H1 (cell line): ENCODE data around the gene KLF2. TPM values are rescaled to one million over a fixed set of nuclear protein-coding genes. Genes with fewer than 3 reads are reported as not detected.

Experiments used
- CTCF ChIA-PET: fragments of 300-600 bp; sonication (Branson Sonifier 250); formaldehyde crosslinking; loops from one replicate; lab custom pipeline; 2021; ENCODE audit not compliant: partially characterized antibody; lab: Charles Lee
- POLR2A ChIA-PET: fragments of 300-600 bp; sonication (Branson Sonifier 250); formaldehyde crosslinking; loops from one replicate; lab custom pipeline; 2021; ENCODE audit warnings: inconsistent platforms; ENCODE audit not compliant: partially characterized antibody; lab: Charles Lee
- DNase-seq, 2 experiments: peaks; one replicate each; pipeline versions ENCODE4 v3.0.0 to v3.0.0-alpha.2; 2010 to 2022; ENCODE audit warnings: low spot score in 2 of 2, low read depth in 1 of 2, mixed read lengths in 1 of 2
- FAIRE-seq: peaks from 2 replicates; lab custom pipeline; 2011; peaks lifted over from hg19 to GRCh38; lab: Jason Lieb, UNC
- H2AFZ ChIP-seq: 2 replicates; pipeline ENCODE4 v1.8.1; 2012; ENCODE audit warnings: low read length, inconsistent platforms
- H2AK5ac ChIP-seq: 2 replicates; pipeline ENCODE4 v1.6.1; 2013; ENCODE audit warnings: low read depth, low read length
- H2BK120ac ChIP-seq: replicated peaks from 2 replicates; pipeline ENCODE3; 2013; ENCODE audit warnings: low read depth, low read length, inconsistent platforms
- H2BK12ac ChIP-seq: 2 replicates; pipeline ENCODE4 v1.6.1; 2013; ENCODE audit warnings: low read depth, low read length
- H2BK15ac ChIP-seq: 2 replicates; pipeline ENCODE4 v1.6.1; 2013; ENCODE audit warnings: low read length
- H2BK20ac ChIP-seq: 2 replicates; pipeline ENCODE4 v1.6.1; 2013; ENCODE audit warnings: low read length
- H2BK5ac ChIP-seq: 2 replicates; pipeline ENCODE4 v1.6.1; 2013; ENCODE audit warnings: low read depth, low read length
- H3K14ac ChIP-seq: 2 replicates; pipeline ENCODE4 v1.6.1; 2013; ENCODE audit warnings: inconsistent platforms; ENCODE audit not compliant: insufficient read length
- H3K18ac ChIP-seq: 2 replicates; pipeline ENCODE4 v1.6.1; 2013; ENCODE audit warnings: low read length; ENCODE audit errors: extremely low read depth
- H3K23ac ChIP-seq: 2 replicates; pipeline ENCODE4 v1.6.1; 2013; ENCODE audit warnings: inconsistent platforms; ENCODE audit not compliant: insufficient read length
- H3K23me2 ChIP-seq: 2 replicates; pipeline ENCODE4 v1.6.1; 2013; ENCODE audit warnings: low read depth, low read length
- H3K27ac ChIP-seq: 2 replicates; pipeline ENCODE4 v1.6.1; 2011; ENCODE audit warnings: low read depth, low read length, inconsistent platforms
- H3K27me3 ChIP-seq, 4 experiments: replicated peaks in 1 of 4; 1 replicate in 1 of 4; 2 replicates in 3 of 4; pipeline versions ENCODE4 v1.6.1 to v1.8.1; 2011 to 2013; ENCODE audit warnings: low read length in 3 of 4, mild to moderate bottlenecking in 3 of 4, inconsistent platforms in 2 of 4, mixed read lengths in 2 of 4, moderate library complexity in 1 of 4; ENCODE audit not compliant: control insufficient read depth in 3 of 4, insufficient read depth in 3 of 4; ENCODE audit errors: extremely low read depth in 1 of 4
- H3K36me3 ChIP-seq, 4 experiments: 2 replicates each; pipeline versions ENCODE4 v1.6.1 to v1.8.1; 2011 to 2013; ENCODE audit warnings: mild to moderate bottlenecking in 4 of 4, low read length in 3 of 4, moderate library complexity in 2 of 4, control low read depth in 1 of 4, inconsistent platforms in 1 of 4; ENCODE audit not compliant: insufficient read depth in 4 of 4, control insufficient read depth in 2 of 4
- H3K4ac ChIP-seq: replicated peaks from 2 replicates; pipeline ENCODE3; 2013; ENCODE audit warnings: low read length, low read depth, mixed read lengths, inconsistent platforms; ENCODE audit not compliant: insufficient read length
- H3K4me1 ChIP-seq, 4 experiments: replicated peaks in 1 of 4; 1 replicate in 1 of 4; 2 replicates in 3 of 4; pipeline versions ENCODE4 v1.6.1 to v1.8.1; 2011 to 2013; ENCODE audit warnings: low read length in 3 of 4, inconsistent platforms in 2 of 4, mixed read lengths in 1 of 4; ENCODE audit not compliant: insufficient read depth in 4 of 4, control insufficient read depth in 3 of 4
- H3K4me2 ChIP-seq, 2 experiments: 2 replicates each; pipeline versions ENCODE4 v1.6.1 to v1.8.1; 2011 to 2013; ENCODE audit warnings: low read depth in 2 of 2, low read length in 2 of 2, control low read depth in 1 of 2, inconsistent platforms in 1 of 2, mild to moderate bottlenecking in 1 of 2; ENCODE audit not compliant: insufficient read depth in 1 of 2
- H3K4me3 ChIP-seq, 4 experiments: fragments of 200-600, 300-600 bp in 1 of 4; sonication (generic), shearing (Covaris generic), sonication (Bioruptor Twin) in 1 of 4; 2 replicates each; pipeline versions ENCODE4 v1.5.1 to v1.8.1; 2011 to 2016; ENCODE audit warnings: low read length in 4 of 4, low read depth in 3 of 4, control low read depth in 2 of 4, inconsistent platforms in 2 of 4, mild to moderate bottlenecking in 2 of 4, mixed read lengths in 1 of 4, moderate library complexity in 1 of 4; ENCODE audit not compliant: insufficient read depth in 2 of 4; ENCODE audit errors: extremely low read depth in 1 of 4
- H3K56ac ChIP-seq: replicated peaks from 2 replicates; pipeline ENCODE3; 2013; ENCODE audit warnings: low read depth, mild to moderate bottlenecking, mixed read lengths, low read length, inconsistent platforms; ENCODE audit not compliant: insufficient read length
- H3K79me1 ChIP-seq: 2 replicates; pipeline ENCODE4 v1.6.1; 2013; ENCODE audit warnings: low read depth, low read length, control low read depth
- H3K79me2 ChIP-seq, 2 experiments: 2 replicates each; pipeline versions ENCODE4 v1.6.1 to v1.8.1; 2012 to 2013; ENCODE audit warnings: low read length in 2 of 2, mild to moderate bottlenecking in 2 of 2, inconsistent platforms in 1 of 2; ENCODE audit not compliant: insufficient read depth in 2 of 2, control insufficient read depth in 1 of 2
- H3K9ac ChIP-seq, 4 experiments: replicated peaks in 1 of 4; 1 replicate in 1 of 4; 2 replicates in 3 of 4; pipeline versions ENCODE4 v1.6.1 to v1.8.1; 2011 to 2013; ENCODE audit warnings: low read depth in 3 of 4, low read length in 3 of 4, control low read depth in 2 of 4, mild to moderate bottlenecking in 2 of 4, moderate library complexity in 2 of 4, inconsistent platforms in 1 of 4; ENCODE audit errors: extremely low read depth in 1 of 4
- H3K9me3 ChIP-seq, 2 experiments: 2 replicates each; pipeline versions ENCODE4 v1.6.1 to v1.8.1; 2012 to 2013; ENCODE audit warnings: mild to moderate bottlenecking in 2 of 2, moderate library complexity in 2 of 2, control low read depth in 1 of 2, inconsistent platforms in 1 of 2, low read depth in 1 of 2, low read length in 1 of 2, mixed read lengths in 1 of 2; ENCODE audit not compliant: insufficient read depth in 2 of 2
- H4K20me1 ChIP-seq, 2 experiments: replicated peaks in 1 of 2; 2 replicates each; pipeline versions ENCODE3 to v1.8.1; 2011 to 2013; ENCODE audit warnings: inconsistent platforms in 2 of 2, low read length in 2 of 2, mild to moderate bottlenecking in 1 of 2; ENCODE audit not compliant: insufficient read depth in 2 of 2, control insufficient read depth in 1 of 2
- H4K5ac ChIP-seq: 2 replicates; pipeline ENCODE4 v1.6.1; 2013; ENCODE audit warnings: low read length, low read depth, mixed read lengths, inconsistent platforms; ENCODE audit not compliant: insufficient read length
- H4K8ac ChIP-seq: 2 replicates; pipeline ENCODE4 v1.8.0; 2013; ENCODE audit warnings: mild to moderate bottlenecking, moderate library complexity, low read length, inconsistent platforms; ENCODE audit not compliant: insufficient read depth; ENCODE audit errors: extremely low read depth
- H4K91ac ChIP-seq: replicated peaks from 2 replicates; pipeline ENCODE3; 2013; ENCODE audit warnings: low read length, mixed read lengths, inconsistent platforms; ENCODE audit not compliant: insufficient read length
- ATF3 ChIP-seq: IDR thresholded peaks from 2 replicates; pipeline ENCODE4 v1.6.1; 2011; ENCODE audit warnings: low read depth, mild to moderate bottlenecking, low read length; ENCODE audit not compliant: insufficient read depth
- BCL11A ChIP-seq, 2 experiments: IDR thresholded peaks; one replicate each; pipeline ENCODE4 v1.6.1; 2011; ENCODE audit warnings: low read depth in 2 of 2, low read length in 2 of 2, mild to moderate bottlenecking in 2 of 2
- CTBP2 ChIP-seq: IDR thresholded peaks from 2 replicates; pipeline ENCODE4 v1.7.0; 2011; ENCODE audit warnings: borderline replicate concordance, mild to moderate bottlenecking, moderate library complexity, mixed read lengths, low read length; ENCODE audit not compliant: insufficient read depth, insufficient read length
- FOSL1 ChIP-seq: IDR thresholded peaks from 2 replicates; pipeline ENCODE4 v1.6.1; 2011; ENCODE audit warnings: mild to moderate bottlenecking, low read depth, low read length, moderate library complexity; ENCODE audit not compliant: insufficient read depth
- MAFK ChIP-seq: IDR thresholded peaks from 2 replicates; pipeline ENCODE4 v1.6.1; 2012; ENCODE audit warnings: low read depth, mild to moderate bottlenecking, improper control_type of control experiment, low read length
- RFX5 ChIP-seq: IDR thresholded peaks from 2 replicates; pipeline ENCODE4 v1.6.1; 2011; ENCODE audit warnings: low read depth, low read length, improper control_type of control experiment, borderline replicate concordance
- SP4 ChIP-seq: IDR thresholded peaks from 2 replicates; pipeline ENCODE4 v1.6.1; 2012; ENCODE audit warnings: low read length, inconsistent platforms
- TAF7 ChIP-seq: optimal IDR thresholded peaks from 2 replicates; pipeline ENCODE3; 2011; ENCODE audit warnings: low read depth, mild to moderate bottlenecking, inconsistent platforms, low read length, moderate library complexity, borderline replicate concordance
- TCF12 ChIP-seq: IDR thresholded peaks from 2 replicates; pipeline ENCODE4 v1.6.1; 2011; ENCODE audit warnings: low read depth, mild to moderate bottlenecking, low read length
- USF2 ChIP-seq: IDR thresholded peaks from 2 replicates; pipeline ENCODE4 v1.6.1; 2011; ENCODE audit warnings: low read length, improper control_type of control experiment
- WGBS, 2 experiments: shearing (Covaris generic) in 1 of 2; methylation state at CpG; one replicate each; pipeline versions ENCODE4 v1.1.6 to v1.1.7; 2013 to 2015; ENCODE audit warnings: low lambda C conversion rate in 2 of 2, mixed read lengths in 2 of 2, inconsistent platforms in 1 of 2, low coverage in 1 of 2, missing lambda C conversion rate in 1 of 2; ENCODE audit not compliant: insufficient replicate concordance in 2 of 2, insufficient coverage in 1 of 2, insufficient read length in 1 of 2; ENCODE audit errors: extremely low coverage in 1 of 2, missing lambda C conversion rate in 1 of 2; 5-methylcytosine and 5-hydroxymethylcytosine counted together
- polyA plus RNA-seq, 7 experiments: library from polyadenylated mRNA; depleted of rRNA in 3 of 7; stranded (reverse) in 5 of 7; unstranded in 2 of 7; fragments of >200 nt in 5 of 7; fragments of 200-250 nt in 2 of 7; gene quantifications; 1 replicate in 5 of 7; 2 replicates in 1 of 7; 4 replicates in 1 of 7; pipeline versions ENCODE4 v1.2.1 to v1.2.3, GENCODE V29; 2011 to 2013; ENCODE audit warnings: missing spikeins in 2 of 7, mixed read lengths in 2 of 7
- total RNA-seq: library from RNA; stranded (reverse); fragmentation: NEBNext Ultra II Directional; extraction: Animal tissue kit (Norgen Biotek cat#: 25700); gene quantifications from 2 replicates; pipeline ENCODE4 v1.2.1, GENCODE V29; 2021

Gene KLF2
- total and polyA plus RNA-seq, 2 of the 8 experiments (the other 6 are each of a cell fraction or from before 2014, with no cell fraction given), result 0.19 to 0.33 TPM

GRCh38 chr19:16363852-16364230, 39.2 kb downstream of the KLF2 start:
- Histone ChIP-seq H3K36me3 (no peaks in the 10 kb centered on the region; a peak in 3 of 8 replicates), H3K23ac (no peak overlapping the region), H3K56ac (no peak overlapping the region), H3K23me2 (0 out of 2 replicates have a peak, but pooled peaks cover 7% of the 10 kb centered on the region), H4K20me1 (peaks cover 1 to 9% of the 10 kb centered on the region in 2 experiments), H3K27ac (no peak overlapping the region), H3K27me3 (no peaks in the 10 kb centered on the region), H3K9ac (no peak overlapping the region), H4K91ac (no peak overlapping the region), H3K4me3 (no peak overlapping the region), H3K4me2 (no peak overlapping the region), H4K5ac (no peak overlapping the region), H3K4ac (no peak overlapping the region), H4K8ac (no peak overlapping the region), H3K9me3 (no peaks in the 10 kb centered on the region), H2BK12ac (no peak overlapping the region), H2BK120ac (no peak overlapping the region), H2BK5ac (no peak overlapping the region), H2BK15ac (no peak overlapping the region), H3K4me1 (peaks cover 0 to 6% (median 1%) of the 10 kb centered on the region in 4 experiments; a peak in 3 of 7 replicates), H3K79me2 (no peaks in the 10 kb centered on the region), H3K18ac (no peak overlapping the region), H3K79me1 (peaks cover 6% of the 10 kb centered on the region), H2BK20ac (no peak overlapping the region), H2AK5ac (no peak overlapping the region), H2AFZ (no peak overlapping the region), H3K14ac (no peak overlapping the region)
- WGBS, 2 experiments, result 85% methylated on average over 11 of the region's 11 CpGs; no CpG with 5 or more reads in 1 of the 2 experiments
- FAIRE-seq (no peak), DNase-seq (no peak)
- ChIA-PET CTCF (interaction anchor here (0.9 to 6.0 kb wide), 7 partner anchors 13 to 117 kb away, joined by 3 to 37 read pairs (median 3); no protein-coding TSS in a partner anchor), POLR2A (interaction anchor here (0.9 to 1.9 kb wide), 4 partner anchors 8 to 16 kb away, joined by 3 to 6 read pairs (median 4); no protein-coding TSS in a partner anchor)
- TF ChIP-seq USF2 (no peak), SP4 (no peak), ATF3 (no peak), BCL11A (IDR thresholded peaks at IDR 0.05; ENCODE audit: low read depth in 2 of 2, low read length in 2 of 2) (no peak), TCF12 (no peak), TAF7 (no peak), FOSL1 (no peak), RFX5 (no peak), CTBP2 (no peak), MAFK (no peak)
